AG10803 (cell line): ENCODE results near the gene OR6B1.
"Not testable (repeated sequence)": the region's sequence is repeated elsewhere in the genome, so short reads cannot be mapped to it uniquely, and the experiment has no call there.

ENCODE experiments used
- DNase-seq: peaks from one replicate; pipeline ENCODE4 v3.0.0; 2010; ENCODE audit warnings: low read depth
- H3K4me3 ChIP-seq: 2 replicates; pipeline ENCODE4 v1.5.1; 2011; ENCODE audit warnings: mild to moderate bottlenecking, low read length, control low read depth
- TF ChIP-seq, protein P1 (sequence below): conservative IDR thresholded peaks from 2 replicates; pipeline ENCODE4 v1.5.1; 2011; ENCODE audit warnings: mild to moderate bottlenecking, low read length, control low read depth, inconsistent platforms

Gene OR6B1

GRCh38 chr7:144004703-144005102 lies 4.6 kb downstream of the OR6B1 start:
- DNase-seq: no peak
- TF ChIP-seq, protein P1, sequence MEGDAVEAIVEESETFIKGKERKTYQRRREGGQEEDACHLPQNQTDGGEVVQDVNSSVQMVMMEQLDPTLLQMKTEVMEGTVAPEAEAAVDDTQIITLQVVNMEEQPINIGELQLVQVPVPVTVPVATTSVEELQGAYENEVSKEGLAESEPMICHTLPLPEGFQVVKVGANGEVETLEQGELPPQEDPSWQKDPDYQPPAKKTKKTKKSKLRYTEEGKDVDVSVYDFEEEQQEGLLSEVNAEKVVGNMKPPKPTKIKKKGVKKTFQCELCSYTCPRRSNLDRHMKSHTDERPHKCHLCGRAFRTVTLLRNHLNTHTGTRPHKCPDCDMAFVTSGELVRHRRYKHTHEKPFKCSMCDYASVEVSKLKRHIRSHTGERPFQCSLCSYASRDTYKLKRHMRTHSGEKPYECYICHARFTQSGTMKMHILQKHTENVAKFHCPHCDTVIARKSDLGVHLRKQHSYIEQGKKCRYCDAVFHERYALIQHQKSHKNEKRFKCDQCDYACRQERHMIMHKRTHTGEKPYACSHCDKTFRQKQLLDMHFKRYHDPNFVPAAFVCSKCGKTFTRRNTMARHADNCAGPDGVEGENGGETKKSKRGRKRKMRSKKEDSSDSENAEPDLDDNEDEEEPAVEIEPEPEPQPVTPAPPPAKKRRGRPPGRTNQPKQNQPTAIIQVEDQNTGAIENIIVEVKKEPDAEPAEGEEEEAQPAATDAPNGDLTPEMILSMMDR: no peak
- H3K4me3 ChIP-seq: no peak overlapping the region

- DNase-seq: no peak
- no peak overlapping the region for H3K4me3 ChIP-seq
- TF ChIP-seq, protein P1: no peak
These were observed 6.0 kb downstream of the OR6B1 start for GRCh38 chr7:144006029-144006691.

GRCh38 chr7:144006692-144007042 lies 6.5 kb downstream of the OR6B1 start:
- DNase-seq: no peak
- H3K4me3 ChIP-seq: no peak overlapping the region
- TF ChIP-seq, protein P1: no peak

GRCh38 chr7:144009361-144009760 lies 9.2 kb downstream of the OR6B1 start:
- no peak for DNase-seq
- H3K4me3 ChIP-seq: no peak overlapping the region
- TF ChIP-seq, protein P1: no peak

GRCh38 chr7:144010061-144010460 lies 9.9 kb downstream of the OR6B1 start:
- not testable (repeated sequence) for DNase-seq, H3K4me3 ChIP-seq

DNA sequence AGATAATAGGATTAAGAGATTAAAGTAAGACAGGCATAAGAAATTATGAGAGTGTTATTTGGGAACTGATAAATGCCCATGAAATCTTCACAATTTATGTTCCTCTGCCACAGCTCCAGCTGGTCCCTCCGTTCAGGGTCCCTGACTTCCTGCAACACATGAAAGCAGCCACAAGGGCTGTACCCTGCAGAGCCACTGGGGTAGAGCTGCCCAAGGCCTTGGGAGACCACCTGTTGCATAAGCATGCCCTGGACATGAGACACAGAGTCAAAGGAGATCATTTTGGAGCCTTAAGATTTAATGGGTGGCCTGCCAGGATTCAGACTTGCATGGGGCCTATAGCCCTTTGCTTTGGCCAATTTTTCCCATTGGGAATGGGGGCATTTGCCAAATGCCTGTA lies 10.7 kb downstream of the OR6B1 start:
- H3K4me3 ChIP-seq, DNase-seq: not testable (repeated sequence)

DNA sequence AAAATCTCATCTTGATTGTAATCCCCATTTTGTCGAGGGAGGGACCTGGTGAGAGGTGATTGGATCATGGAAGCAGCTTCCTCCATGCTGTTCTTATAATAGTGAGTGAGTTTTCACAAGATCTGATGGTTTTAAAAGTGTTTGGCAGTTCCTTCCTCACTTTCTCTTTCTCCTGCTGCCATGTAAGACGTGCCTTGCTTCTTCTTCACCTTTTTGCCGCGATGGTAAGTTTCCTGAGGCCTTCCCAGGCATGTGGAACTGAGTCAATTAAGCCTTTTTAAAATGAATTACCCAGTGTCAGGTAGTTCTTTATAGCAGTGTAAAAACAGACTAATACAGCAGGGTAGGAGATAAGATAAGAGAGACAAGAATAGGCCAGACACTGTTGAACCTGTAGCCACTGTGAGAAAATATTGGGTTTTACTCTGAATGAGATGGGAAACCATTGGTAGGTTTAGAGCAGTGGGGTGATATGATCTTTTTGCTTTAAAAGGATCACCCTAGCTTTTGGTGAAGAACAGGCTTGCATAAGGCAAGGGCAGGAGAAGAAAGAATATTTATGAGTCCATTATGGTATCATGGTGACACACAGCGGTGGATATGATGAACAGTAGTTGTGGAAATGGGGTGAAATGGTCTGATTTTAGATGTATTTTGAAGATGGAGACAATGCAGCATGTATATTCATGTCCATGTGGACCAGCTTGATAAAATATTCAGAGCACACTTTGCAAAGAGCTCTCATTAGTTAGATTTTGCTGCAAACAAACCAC lies 11.5 kb downstream of the OR6B1 start:
- TF ChIP-seq, protein P1: peak; percentile 51
- H3K4me3 ChIP-seq: no peak overlapping the region
- peak; percentile 42 for DNase-seq

DNA sequence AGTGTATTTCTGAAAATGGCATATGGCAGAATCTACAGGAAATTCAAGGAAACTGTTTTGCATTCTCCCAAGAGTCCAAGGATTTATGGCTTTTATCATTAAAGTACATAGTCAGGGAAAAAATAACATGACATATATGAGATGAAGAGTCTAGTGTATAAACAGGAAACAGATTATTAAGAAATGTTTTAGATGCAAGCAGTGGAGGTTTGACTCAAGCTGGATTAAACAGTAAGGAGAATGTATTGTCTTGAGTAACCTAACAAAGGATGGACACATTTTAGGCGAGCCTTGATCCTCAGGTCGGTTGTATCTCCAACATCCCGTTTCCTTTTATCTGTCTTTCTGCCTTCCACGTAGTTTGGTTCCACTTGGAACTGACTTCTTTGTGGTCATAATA lies 17.9 kb downstream of the OR6B1 start:
- no peak overlapping the region for H3K4me3 ChIP-seq
- TF ChIP-seq, protein P1: no peak
- DNase-seq: no peak
